Heart right ventricle (tissue), 16 donors: Measurements from ENCODE around the gene RC3H1. TPM values are rescaled to one million over a fixed set of nuclear protein-coding genes. Genes with fewer than 3 reads are reported as not detected.
"Not testable (repeated sequence)": the region's sequence is repeated elsewhere in the genome, so short reads cannot be mapped to it uniquely, and the experiment has no call there.

ENCODE experiments used
- ATAC-seq, 8 donors: fragments of 200-7000 bp; cut with Tn5 transposase; one replicate each; pipeline ENCODE4 v1.9.1; 2020; ENCODE audit warnings: mild to moderate bottlenecking in 8 of 8, moderate library complexity in 8 of 8, moderate number of reproducible peaks in 1 of 8
- DNase-seq, 2 donors: peaks; one replicate each; pipeline ENCODE4 v3.0.0-alpha.2; 2020
- H3K27ac ChIP-seq, 10 donors: fragments of 200-600 bp; sonication (generic) in 2 of 10; one replicate each; pipeline versions ENCODE4 v1.5.0 to v1.8.0; 2020 to 2022; ENCODE audit warnings: mild to moderate bottlenecking in 3 of 10
- H3K27me3 ChIP-seq, 7 donors: fragments of 200-600 bp; one replicate each; pipeline ENCODE4 v1.8.0; 2021 to 2022; ENCODE audit warnings: mild to moderate bottlenecking in 2 of 7
- H3K36me3 ChIP-seq, 9 donors: fragments of 200-600 bp; sonication (generic) in 1 of 9; one replicate each; pipeline versions ENCODE4 v1.5.0 to v1.8.0; 2020 to 2022; ENCODE audit warnings: mild to moderate bottlenecking in 2 of 9
- H3K4me1 ChIP-seq, 9 donors: fragments of 200-600 bp; sonication (generic) in 1 of 9; one replicate each; pipeline versions ENCODE4 v1.5.0 to v1.8.0; 2020 to 2022; ENCODE audit warnings: mild to moderate bottlenecking in 4 of 9
- H3K4me3 ChIP-seq, 10 donors: fragments of 200-600 bp; sonication (generic) in 2 of 10; one replicate each; pipeline versions ENCODE4 v1.5.0 to v1.8.0; 2020 to 2022; ENCODE audit warnings: mild to moderate bottlenecking in 7 of 10, moderate library complexity in 2 of 10
- H3K9me3 ChIP-seq, 11 donors: fragments of 200-600 bp in 10 of 11; sonication (generic) in 2 of 11; one replicate each; pipeline versions ENCODE4 v1.5.0 to v1.8.0; 2013 to 2022; ENCODE audit warnings: mild to moderate bottlenecking in 2 of 11, control low read depth in 1 of 11, moderate library complexity in 1 of 11
- CTCF ChIP-seq, 9 donors: fragments of 200-600 bp; sonication (generic) in 2 of 9; IDR thresholded peaks; one replicate each; pipeline versions ENCODE4 v1.5.0 to v1.8.0; 2021 to 2022; ENCODE audit warnings: antibody characterized with exemption in 9 of 9, mild to moderate bottlenecking in 5 of 9, moderate library complexity in 1 of 9
- WGBS, 2 donors: extraction: QIAGEN DNeasy Blood & Tissue Kit; methylation state at CpG; one replicate each; pipeline ENCODE4 v1.1.7; 2013; ENCODE audit warnings: inconsistent platforms in 1 of 2; 5-methylcytosine and 5-hydroxymethylcytosine counted together
- intact Hi-C, 10 donors: fragments of 100-400 bp; cut with DNase I; formaldehyde crosslinking; loops; one replicate each; pipeline versions ENCODE4 v1.11.1 to v1.14.2; 2022
- polyA plus RNA-seq, 2 donors: library from polyadenylated mRNA; stranded (reverse); fragments of 200-250 nt; gene quantifications; one replicate each; pipeline ENCODE4 v1.2.3, GENCODE V29; 2013
- total RNA-seq, 10 donors: library from RNA; stranded (reverse); fragmentation: NEBNext Ultra II Directional in 3 of 10; extraction: Animal tissue kit (Norgen Biotek cat#: 25700) in 3 of 10; gene quantifications; one replicate each; pipeline versions ENCODE4 v1.2.1 to v1.2.4, GENCODE V29; 2021 to 2023
- donor health status: Arrhythmogenic right ventricular cardiomyopathy.
- donor health status: ischemic (EF 13 %, LVEDD 7.1; RV severe dilation, severe dysfunction).
- donor health status: healthy with polysubstance abuse.
- donor health status: DM: no; HTN: yes; CAD: no.
- donor health status: DM: no; HTN: no; CAD: no.
- donor health status: ischemic (EF 25% LVEDD 6.9; RV normal size, moderate dysfunction).
- donor health status: ischemic (EF 25% LVEDD 5.7; RV mildly dilated, moderate dysfunction).
- donor health status: healthy.
- donor health status: DM: yes; HTN: yes; CAD: no.
- donor health status: Ischemic cardiomyopathy.
- donor health status: ischemic (EF 35%, LVEDD 5.7; RV mildly dilated, moderate dysfunction).
- donor health status: nonischemic (EF 11% LVEDD 7.7; RV severe dilation, severe dysfunction).
- donor health status: DM: yes; HTN: yes; CAD: no.
- donor health status: PGD.
- donor health status: ischemic (EF 29% LVEDD 5.4; RV normal size, mild dysfunction).
- donor health status: nonischemic (EF 23%, LVEDD 6.1; RV moderate dilation, normal function).

The RC3H1 gene
- total and polyA plus RNA-seq, 12 donors = 1.7 to 26.5 (median 23.4) TPM

GRCh38 chr1:173934440-173934839 lies 87.7 kb downstream of the RC3H1 start:
- intact Hi-C loops = no loop called here
- Histone ChIP-seq H3K9me3 (no peaks in the 10 kb centered on the region), H3K27me3 (no peaks in the 10 kb centered on the region), H3K4me3 (no peak overlapping the region), H3K36me3 (peaks cover 0 to 95% (median 34%) of the 10 kb centered on the region in 9 donors), H3K27ac (no peak overlapping the region), H3K4me1 (no peaks in the 10 kb centered on the region)
- DNase-seq (no peak), ATAC-seq (no peak)
- WGBS, 2 donors = 89 to 97% methylated on average over 1 of the region's 1 CpG
- TF ChIP-seq CTCF (IDR thresholded peaks at IDR 0.05) = no peak

- H3K9me3 ChIP-seq, intact Hi-C loops: not testable (repeated sequence)
Observed at GRCh38 chr1:173930541-173930940, 91.6 kb downstream of the RC3H1 start.

GRCh38 chr1:173925306-173926242 lies 96.6 kb downstream of the RC3H1 start:
- no peak overlapping the region for H3K4me3 ChIP-seq
- TF ChIP-seq CTCF (IDR thresholded peaks at IDR 0.05) = no peak

More at GRCh38 chr1:173930541-173930940, 91.6 kb downstream of the RC3H1 start:
- WGBS, 2 donors = 97 to 98% methylated on average over 5 of the region's 5 CpGs
- peaks cover 0 to 56% (median 18%) of the 10 kb centered on the region in 9 donors for H3K36me3 ChIP-seq
- not testable (repeated sequence) for H3K4me1 ChIP-seq, H3K4me3 ChIP-seq, ATAC-seq, H3K27ac ChIP-seq, H3K27me3 ChIP-seq, DNase-seq

GRCh38 chr1:173920861-173921260 lies 101.3 kb downstream of the RC3H1 start:
- no peak overlapping the region for H3K4me3 ChIP-seq
- DNase-seq (no peak), ATAC-seq (no peak)
- H3K9me3 ChIP-seq = no peaks in the 10 kb centered on the region
- intact Hi-C loops = loop anchor here in 1 of 10 donors (10.0 kb wide), 1 partner anchor 1186 kb away; no protein-coding TSS in a partner anchor
- H3K27me3 ChIP-seq = no peaks in the 10 kb centered on the region
- H3K4me1 ChIP-seq = no peaks in the 10 kb centered on the region
- WGBS, 2 donors = 90 to 93% methylated on average over 5 of the region's 5 CpGs
- H3K36me3 ChIP-seq = no peaks in the 10 kb centered on the region
- H3K27ac ChIP-seq = no peak overlapping the region
- TF ChIP-seq CTCF (IDR thresholded peaks at IDR 0.05) = no peak

More at GRCh38 chr1:173925306-173926242, 96.6 kb downstream of the RC3H1 start:
- intact Hi-C loops = loop anchor here in 1 of 10 donors (10.0 kb wide), 1 partner anchor 1191 kb away; no protein-coding TSS in a partner anchor
- Histone ChIP-seq H3K36me3 (peaks cover 0 to 7% (median 0%) of the 10 kb centered on the region in 9 donors), H3K27ac (no peak overlapping the region), H3K27me3 (no peaks in the 10 kb centered on the region), H3K4me1 (no peaks in the 10 kb centered on the region), H3K9me3 (no peaks in the 10 kb centered on the region)
- 97% methylated on average over 8 of the region's 8 CpGs for WGBS, 2 donors
- DNase-seq = no peak
- no peak for ATAC-seq
